SKM-1 (cell line): Measurements from ENCODE around the gene TIPARP.
A peak's percentile ranks its signal among the peaks of the same experiment; 100 is the strongest.

Experiments used
- DNase-seq: peaks from one replicate; lab custom pipeline; 2025; ENCODE audit not compliant: unreplicated experiment; lab: John Stamatoyannopoulos, UW

The TIPARP gene

GRCh38 chr3:156674046-156674910 is at the start of gene TIPARP:
Gene TIPARP (plus strand): TSS chr3:156674590. CDS start chr3:156677698, 3,108 bp downstream.
- peak; percentile 95 for DNase-seq

GRCh38 chr3:156626104-156626503 is 48.3 kb upstream of the TIPARP start:
- DNase-seq = no peak

- DNase-seq = no peak
Observed at GRCh38 chr3:156627946-156628569, 46.3 kb upstream of the TIPARP start.

- DNase-seq = no peak
Observed at GRCh38 chr3:156628836-156629618, 45.4 kb upstream of the TIPARP start.

GRCh38 chr3:156630081-156630772 is 44.2 kb upstream of the TIPARP start:
- no peak for DNase-seq

GRCh38 chr3:156630773-156631093 is 43.7 kb upstream of the TIPARP start:
- DNase-seq = no peak

GRCh38 chr3:156631323-156631722 is 43.1 kb upstream of the TIPARP start:
- no peak for DNase-seq

GRCh38 chr3:156632601-156633000 is 41.8 kb upstream of the TIPARP start:
- peak; percentile 36 for DNase-seq

GRCh38 chr3:156633335-156633734 is 41.1 kb upstream of the TIPARP start:
- DNase-seq = no peak

- DNase-seq = no peak
Observed at GRCh38 chr3:156635034-156635433, 39.4 kb upstream of the TIPARP start.

- no peak for DNase-seq
Observed at GRCh38 chr3:156635973-156636372, 38.4 kb upstream of the TIPARP start.

- no peak for DNase-seq
Observed at GRCh38 chr3:156637480-156638022, 36.8 kb upstream of the TIPARP start.

- no peak for DNase-seq
Observed at GRCh38 chr3:156638271-156638670, 36.1 kb upstream of the TIPARP start.

GRCh38 chr3:156639414-156640023 is 34.9 kb upstream of the TIPARP start:
- no peak for DNase-seq

GRCh38 chr3:156641618-156641975 is 32.8 kb upstream of the TIPARP start:
- DNase-seq = no peak

- DNase-seq = no peak
Observed at GRCh38 chr3:156642750-156643728, 31.4 kb upstream of the TIPARP start.

- peak; percentile 76 for DNase-seq
Observed at GRCh38 chr3:156643729-156644389, 30.5 kb upstream of the TIPARP start.

- DNase-seq = no peak
Observed at GRCh38 chr3:156644958-156645357, 29.4 kb upstream of the TIPARP start.

- no peak for DNase-seq
Observed at GRCh38 chr3:156646958-156647357, 27.4 kb upstream of the TIPARP start.
